Vagina (tissue), 2 donors: ENCODE data around the gene CELF4.

Experiments
- CTCF ChIP-seq, 3 experiments: fragments of 450-650 bp in 2 of 3; fragments of 200-600 bp in 1 of 3; sonication (generic) in 1 of 3; IDR thresholded peaks; one replicate each; pipeline ENCODE4 v1.5.1; 2017 to 2019; ENCODE audit warnings: antibody characterized with exemption in 3 of 3, mild to moderate bottlenecking in 2 of 3, moderate library complexity in 2 of 3
- POLR2A ChIP-seq, 2 donors: fragments of 450-650 bp; IDR thresholded peaks; one replicate each; pipeline ENCODE4 v1.6.1; 2017; ENCODE audit warnings: antibody characterized with exemption in 2 of 2, mild to moderate bottlenecking in 2 of 2, moderate library complexity in 2 of 2
- POLR2AphosphoS5 ChIP-seq, 2 donors: sonication (generic); formaldehyde crosslinking; IDR thresholded peaks; one replicate each; pipeline ENCODE4 v1.9.0; 2017; ENCODE audit warnings: antibody characterized with exemption in 2 of 2, mild to moderate bottlenecking in 2 of 2, low read depth in 1 of 2; ENCODE audit not compliant: insufficient read depth in 1 of 2

- TF ChIP-seq CTCF (IDR thresholded peaks at IDR 0.05) = no peak
- TF ChIP-seq POLR2AphosphoS5 (IDR thresholded peaks at IDR 0.05; ENCODE audit: insufficient read depth in 1 of 2, low read depth in 1 of 2) = no peak
- no peak for TF ChIP-seq POLR2A (IDR thresholded peaks at IDR 0.05)
These were observed 171.0 kb downstream of the CELF4 start for GRCh38 chr18:37394610-37394965.
